Measurements from ENCODE around the gene ST13.
"Not testable (repeated sequence)": the region's sequence is repeated elsewhere in the genome, so short reads cannot be mapped to it uniquely, and the experiment has no call there.

ST13 gene

DNA sequence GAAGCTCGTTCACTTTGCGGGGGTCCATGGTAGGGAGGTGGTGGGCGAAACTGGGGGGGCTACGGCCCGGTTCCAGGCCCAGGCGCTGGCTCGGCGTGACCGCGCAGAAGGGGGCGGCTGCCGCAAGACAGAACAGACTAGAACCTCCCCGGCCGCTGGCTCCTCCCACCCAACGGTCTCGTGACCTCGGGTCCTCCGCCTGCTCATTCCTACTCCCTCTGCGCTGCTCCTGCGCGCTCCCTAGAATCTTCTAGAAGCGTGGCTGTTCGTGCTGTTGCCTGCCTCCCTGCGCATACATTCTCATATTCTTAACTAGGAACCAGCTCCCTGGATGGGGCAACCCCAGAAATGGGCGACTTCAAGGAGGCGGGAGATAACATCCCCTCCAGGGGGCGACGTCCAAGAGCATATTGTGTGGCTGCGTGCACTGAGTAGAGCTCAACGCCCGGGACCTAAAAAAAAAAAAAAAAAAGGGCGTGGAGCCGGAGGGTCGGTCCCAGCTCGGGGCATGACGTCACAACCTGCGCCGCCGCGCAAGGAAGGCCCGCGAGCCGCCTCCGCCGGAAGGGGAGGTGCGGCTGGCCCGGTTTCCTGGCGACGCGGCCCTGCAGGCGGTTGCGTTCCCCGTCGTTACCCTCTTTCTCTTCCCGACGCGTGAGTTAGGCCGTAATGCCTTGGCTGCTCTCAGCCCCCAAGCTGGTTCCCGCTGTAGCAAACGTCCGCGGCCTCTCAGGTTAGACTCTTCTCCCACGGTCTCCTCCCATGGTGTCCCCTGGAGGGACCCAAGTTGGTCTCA lies at the start of gene ST13, which contains the start of gene XPNPEP3:
ST13 (minus strand) TSS at position 127 of the 796 bp plus-strand sequence; CDS start at position 28, 99 bp downstream.
XPNPEP3 (plus strand) TSS at position 636 of the 796 bp plus-strand sequence; CDS start at position 670, 34 bp downstream.
- DNase-seq (ENCODE audit: low spot score), result peak; percentile 97

DNA sequence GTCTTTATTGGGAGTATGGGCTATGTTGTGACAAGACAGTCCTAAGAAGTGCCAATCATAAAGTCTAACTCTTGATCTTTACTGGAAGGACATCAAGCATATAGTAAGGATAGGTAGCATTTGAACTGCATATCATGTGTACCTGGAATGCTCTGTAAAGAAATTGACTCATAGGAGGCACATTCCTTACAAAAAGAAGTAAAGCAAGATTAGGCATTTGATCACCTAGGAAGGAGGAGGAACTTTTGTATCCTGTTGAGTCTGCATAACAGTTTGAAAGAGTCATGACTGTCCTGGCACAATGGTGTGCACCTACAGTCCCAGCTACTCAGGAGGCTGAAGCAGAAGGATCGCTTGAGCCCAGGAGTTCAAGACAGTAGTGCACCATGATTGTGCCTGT lies 47.7 kb upstream of the ST13 start:
- DNase-seq (ENCODE audit: low spot score), result no peak

DNA sequence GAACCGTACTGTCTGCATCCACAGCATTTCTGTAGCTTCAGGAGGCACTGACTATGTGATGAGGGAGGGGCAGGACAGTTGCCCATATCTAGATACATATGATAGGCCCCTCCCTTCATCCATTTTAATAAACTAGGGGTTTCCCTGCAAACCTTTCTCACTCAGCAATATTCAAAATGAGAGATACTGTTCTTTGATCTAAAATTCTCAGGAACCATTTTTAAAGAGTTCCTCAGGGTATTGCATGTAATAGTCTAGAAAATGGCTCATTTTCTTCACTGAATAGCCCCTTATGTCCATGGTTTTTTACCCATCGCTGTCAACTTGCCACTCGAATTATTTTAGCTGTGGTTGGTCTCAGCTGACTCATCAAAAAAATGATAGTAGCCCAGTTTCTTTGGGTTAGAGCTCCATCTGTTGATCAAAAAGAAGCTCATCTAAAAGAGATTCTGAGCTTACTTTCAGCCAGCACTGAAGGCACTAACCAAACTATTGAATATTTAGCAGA lies 42.5 kb upstream of the ST13 start:
- DNase-seq (ENCODE audit: low spot score), result peak; percentile 76

DNA sequence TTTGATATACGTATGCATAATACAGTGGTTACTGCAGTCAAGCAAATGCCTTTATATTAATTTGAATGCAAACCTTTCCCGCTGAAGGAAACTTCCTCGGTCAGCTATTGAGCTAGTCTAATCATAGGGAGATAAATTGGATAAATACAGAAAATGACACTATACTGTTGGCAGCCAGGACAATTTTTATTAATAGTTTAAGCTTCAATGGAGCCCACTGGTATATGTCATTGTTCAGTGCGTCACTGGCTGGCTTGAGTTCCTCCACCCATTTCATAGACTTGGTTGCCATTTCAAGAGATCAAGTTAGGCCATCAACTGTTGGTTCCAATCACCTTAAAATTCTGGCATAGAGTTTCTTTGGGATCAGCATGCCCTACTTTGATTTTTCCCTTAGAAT lies 38.0 kb upstream of the ST13 start:
- no peak for DNase-seq (ENCODE audit: low spot score)

DNA sequence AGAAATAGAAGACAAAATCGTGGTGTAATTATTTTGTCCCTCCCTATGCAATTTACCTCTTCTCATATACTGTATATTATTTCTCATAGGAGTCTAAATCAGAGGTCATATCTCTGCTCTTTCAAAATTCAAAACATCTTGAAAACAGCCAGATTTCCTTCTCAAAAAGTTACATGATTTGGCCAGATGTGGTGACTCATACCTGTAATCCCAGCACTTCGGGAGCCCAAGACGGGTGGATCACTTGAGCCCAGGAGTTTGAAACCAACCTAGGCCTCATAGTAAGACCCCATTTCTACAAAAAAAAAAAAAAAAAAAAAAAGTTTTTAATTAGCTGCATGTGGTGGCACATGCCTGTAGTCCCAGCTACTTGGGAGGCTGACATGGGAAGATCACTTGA lies 34.4 kb upstream of the ST13 start:
- DNase-seq (ENCODE audit: low spot score), result no peak

DNA sequence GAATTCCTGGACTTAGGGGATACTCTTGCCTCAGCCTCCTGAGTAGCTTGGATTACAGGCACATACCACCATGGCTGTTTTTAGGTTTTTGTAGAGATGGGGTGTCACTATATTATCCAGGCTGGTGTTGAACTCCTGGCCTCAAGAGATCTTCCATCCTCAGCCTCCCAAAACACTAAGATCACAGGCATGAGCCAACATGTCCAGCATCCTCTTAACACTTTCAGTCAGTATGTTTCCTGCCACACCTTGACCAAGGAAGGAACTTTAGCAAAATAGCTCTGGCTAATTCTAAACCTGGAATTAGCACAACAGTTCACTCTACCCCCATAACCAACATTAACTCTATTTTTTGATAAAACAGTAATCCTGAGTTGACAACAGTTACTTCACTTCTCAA lies 32.7 kb upstream of the ST13 start:
- no peak for DNase-seq (ENCODE audit: low spot score)

DNA sequence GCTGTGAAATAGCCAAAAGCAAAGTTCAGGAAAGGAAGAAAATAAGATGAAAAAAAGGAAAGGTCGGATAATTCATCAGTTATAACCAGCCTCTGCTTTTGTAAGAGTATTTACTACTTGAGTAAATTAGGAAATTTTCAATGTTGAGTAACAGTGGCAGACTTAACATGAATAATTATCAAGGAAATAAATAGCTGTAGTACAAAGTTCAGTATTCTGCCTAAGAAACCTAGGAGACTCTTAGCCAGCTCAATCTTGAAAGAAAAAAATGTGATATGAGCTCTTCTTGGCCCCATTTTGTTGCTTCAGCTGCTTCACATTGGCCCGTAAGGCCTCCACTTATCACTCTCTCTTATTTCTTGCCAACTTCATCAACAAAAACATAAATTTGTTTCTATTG lies 22.5 kb upstream of the ST13 start:
- no peak for DNase-seq (ENCODE audit: low spot score)

DNA sequence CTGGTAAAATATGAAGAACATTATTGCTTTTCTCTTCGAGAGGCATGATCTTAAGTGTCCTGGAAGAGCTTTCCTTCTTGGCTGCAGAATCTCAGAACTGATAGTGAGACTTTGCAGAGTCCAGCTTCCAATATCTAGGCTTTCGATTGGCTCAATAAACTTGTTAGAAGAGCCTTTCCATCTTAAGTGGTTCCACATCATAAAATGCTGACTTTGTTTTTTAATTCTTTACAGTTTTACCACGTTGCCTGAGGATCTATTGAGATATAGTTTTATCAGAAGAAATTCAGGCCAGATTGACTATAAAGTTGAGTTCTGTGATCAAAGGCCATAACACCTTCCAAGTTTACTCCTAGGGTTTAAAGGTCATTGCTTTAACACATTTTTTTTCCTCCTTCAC lies 21.0 kb upstream of the ST13 start:
- no peak for DNase-seq (ENCODE audit: low spot score)

DNA sequence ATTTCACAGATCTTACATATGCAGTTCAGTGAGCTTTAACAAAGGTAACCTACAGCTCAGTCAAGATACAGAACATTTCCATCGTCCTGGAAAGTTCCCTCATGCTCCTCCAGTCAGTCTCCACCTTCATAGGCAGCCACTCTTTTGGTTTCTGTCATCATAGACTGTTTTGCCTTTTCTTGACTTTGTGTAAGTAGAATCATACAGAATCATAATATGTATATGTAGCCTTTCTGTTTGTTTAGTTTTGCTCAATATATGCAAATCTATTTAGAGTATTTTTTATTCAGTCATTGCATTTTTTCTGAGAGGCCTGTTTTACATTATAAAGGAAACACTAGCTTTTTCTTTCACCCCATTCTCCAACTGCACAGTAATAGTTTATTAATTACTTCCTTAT lies 20.5 kb upstream of the ST13 start:
- no peak for DNase-seq (ENCODE audit: low spot score)

DNA sequence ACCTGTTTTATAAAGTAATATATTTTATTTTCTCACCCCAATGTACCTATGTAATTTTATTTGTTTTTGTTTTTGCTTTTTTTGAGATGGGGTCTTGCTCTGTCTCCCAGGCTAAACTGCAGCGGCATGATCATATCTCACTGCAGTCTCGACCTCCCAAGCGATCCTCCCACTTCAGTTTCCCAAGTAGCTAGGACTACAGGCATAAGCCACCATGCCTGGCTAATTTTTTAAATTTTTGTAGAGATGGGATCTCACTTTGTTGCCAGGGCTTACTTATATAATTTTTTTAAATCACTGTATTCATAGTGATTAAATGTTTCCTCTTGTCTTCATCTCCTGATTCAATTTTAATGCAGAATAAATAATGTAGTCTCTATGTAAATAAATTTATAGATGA lies 18.7 kb upstream of the ST13 start:
- no peak for DNase-seq (ENCODE audit: low spot score)

DNA sequence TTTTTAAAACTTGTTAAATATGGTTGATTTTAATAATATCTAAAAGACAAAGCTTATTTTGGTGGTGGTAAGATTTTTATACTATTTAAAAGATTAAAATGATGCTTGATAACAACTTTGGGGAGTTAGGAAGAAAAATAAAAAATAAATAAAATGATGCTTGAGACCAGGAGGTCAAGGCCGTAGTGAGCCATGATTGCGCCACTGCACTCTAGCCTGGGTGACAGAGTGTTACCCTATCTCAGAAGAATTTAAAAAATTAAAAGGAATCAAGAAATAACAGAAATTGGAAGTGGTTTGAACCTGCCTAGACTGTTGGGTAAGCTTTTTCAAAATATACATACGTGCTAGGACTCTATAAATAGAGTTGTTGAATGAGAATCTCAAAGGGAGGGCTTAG lies 17.6 kb upstream of the ST13 start:
- DNase-seq (ENCODE audit: low spot score), result no peak

DNA sequence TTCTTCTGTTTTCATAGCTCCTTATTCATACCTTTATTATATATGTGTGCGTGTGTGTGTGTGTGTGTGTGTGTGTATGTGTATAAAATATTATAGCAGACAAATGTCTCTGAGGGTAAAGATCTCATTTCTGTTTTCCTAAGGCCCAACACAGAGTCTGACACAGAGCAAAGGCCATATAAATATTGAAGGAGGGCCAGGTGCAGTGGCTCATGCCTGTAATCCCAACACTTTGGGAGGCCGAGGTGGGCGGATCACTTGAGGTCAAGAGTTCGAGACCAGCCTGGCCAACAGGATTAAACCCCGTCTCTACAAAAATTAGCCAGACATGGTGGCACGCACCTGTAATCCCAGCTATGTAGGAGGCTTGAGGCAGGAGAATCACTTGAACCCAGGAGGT lies 11.9 kb upstream of the ST13 start:
- DNase-seq (ENCODE audit: low spot score), result not testable (repeated sequence)

DNA sequence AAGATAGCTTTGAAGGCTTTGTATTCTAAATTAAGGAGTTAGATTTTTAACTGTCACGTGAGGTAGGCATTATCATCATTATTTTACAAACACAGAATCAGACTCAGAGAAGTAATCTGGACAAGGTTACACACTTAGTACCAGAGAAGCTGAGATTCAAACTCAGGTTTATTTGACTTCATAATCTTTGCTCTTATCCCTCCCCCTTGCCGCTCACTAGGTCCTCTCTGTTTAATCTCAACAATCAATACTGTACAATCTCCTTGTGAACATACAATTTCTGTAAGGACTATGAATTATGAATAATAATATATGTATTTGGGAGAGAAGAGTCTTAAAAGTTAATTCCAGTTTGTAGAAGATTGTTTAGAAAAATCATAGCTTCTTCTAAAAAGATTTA lies 10.7 kb upstream of the ST13 start:
- no peak for DNase-seq (ENCODE audit: low spot score)

DNA sequence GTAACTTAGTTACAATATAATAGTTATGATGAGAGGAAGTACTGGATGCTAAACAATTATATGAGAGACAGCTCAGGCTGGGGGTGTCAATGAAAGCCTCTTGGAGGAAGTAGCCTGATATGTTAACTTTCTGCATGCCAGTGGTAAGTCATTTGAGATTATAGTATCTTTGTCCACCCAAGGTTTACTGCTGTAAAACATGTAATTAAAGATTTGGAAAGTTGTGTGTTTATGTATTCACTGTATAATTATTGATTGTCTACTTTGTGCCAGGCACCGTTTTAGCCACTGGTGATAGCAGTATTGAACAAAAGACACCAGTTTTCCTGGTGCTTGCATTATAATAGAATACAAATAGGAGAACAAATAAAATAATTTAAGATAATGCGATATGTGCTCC lies 6.1 kb upstream of the ST13 start:
- no peak for DNase-seq (ENCODE audit: low spot score)

DNA sequence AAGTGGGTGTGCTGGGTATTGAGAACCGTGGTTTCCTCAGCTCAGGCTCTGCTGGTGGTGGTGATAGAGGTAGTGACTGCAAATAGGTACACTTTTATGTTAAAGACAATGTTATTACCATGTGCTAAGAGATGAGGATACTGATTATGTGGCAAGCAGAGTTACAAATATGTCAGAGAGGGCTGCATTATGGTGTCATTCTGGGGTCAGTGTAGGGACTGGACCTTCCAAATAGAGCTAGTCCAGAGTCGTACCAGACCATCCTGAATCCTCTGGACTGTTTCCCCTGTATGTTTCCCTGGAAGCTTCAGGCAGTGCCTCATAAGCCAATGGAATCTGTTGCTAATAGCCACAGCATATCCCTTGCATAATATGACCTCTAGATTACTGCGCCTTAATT lies 5.6 kb upstream of the ST13 start, which contains the start of gene DNAJB7:
DNAJB7 (minus strand) TSS at position 101 of the 400 bp plus-strand sequence. CDS start 119 bp downstream, outside the sequence.
- no peak for DNase-seq (ENCODE audit: low spot score)

DNA sequence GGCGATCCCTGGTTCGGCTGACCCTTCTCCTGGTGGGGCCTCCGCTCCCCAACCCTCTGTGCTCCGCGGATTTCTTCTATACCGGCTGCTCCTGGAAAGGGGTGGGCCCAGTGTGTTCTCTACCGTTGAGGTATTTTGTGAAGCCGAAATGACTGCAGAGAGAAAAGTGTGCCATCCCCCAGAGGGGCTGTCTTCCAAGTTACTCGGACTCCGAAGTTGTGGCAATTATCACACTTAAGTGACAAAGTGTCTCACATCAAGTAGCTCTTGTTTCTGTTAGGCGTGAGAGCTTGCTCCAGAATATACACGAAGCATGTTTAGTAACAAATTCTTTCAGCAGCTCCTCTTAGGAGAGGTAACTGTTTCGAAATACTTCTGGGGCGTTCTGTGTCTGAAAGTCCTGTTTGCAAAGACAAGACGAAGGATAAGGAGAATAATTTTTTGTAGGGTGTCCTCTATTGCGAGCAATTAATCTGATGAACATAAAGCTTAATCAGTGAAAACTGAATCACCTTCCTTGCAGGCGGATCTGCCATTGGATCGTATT lies 943 bp upstream of the ST13 start:
- DNase-seq (ENCODE audit: low spot score), result no peak

DNA sequence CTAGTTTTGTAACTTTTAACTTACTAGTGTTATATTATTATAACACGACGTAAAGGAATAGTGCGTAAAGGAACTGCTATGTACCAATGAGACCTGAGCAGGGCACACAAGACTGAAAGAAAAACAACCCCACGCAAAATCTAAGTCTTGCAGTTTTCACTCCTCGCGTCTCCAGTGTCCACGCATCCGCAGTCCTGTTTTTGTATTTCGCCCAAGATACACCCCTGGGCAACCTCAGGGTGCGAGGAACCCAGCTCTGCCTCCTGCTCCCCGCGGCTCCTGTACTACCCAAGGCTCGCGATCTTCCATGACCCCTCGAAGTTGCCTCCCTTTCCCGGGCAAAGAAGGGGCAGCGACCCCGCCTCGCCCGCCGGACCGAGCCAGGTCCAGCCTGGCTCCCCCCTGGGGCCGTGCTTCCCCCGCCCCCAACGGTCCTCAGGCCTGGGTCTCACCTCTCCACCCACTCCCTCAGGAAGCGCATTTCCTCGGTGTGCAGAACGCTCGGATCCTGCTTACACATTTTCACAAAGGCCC lies 393 bp downstream of the ST13 start:
- peak; percentile 17 for DNase-seq (ENCODE audit: low spot score)

DNA sequence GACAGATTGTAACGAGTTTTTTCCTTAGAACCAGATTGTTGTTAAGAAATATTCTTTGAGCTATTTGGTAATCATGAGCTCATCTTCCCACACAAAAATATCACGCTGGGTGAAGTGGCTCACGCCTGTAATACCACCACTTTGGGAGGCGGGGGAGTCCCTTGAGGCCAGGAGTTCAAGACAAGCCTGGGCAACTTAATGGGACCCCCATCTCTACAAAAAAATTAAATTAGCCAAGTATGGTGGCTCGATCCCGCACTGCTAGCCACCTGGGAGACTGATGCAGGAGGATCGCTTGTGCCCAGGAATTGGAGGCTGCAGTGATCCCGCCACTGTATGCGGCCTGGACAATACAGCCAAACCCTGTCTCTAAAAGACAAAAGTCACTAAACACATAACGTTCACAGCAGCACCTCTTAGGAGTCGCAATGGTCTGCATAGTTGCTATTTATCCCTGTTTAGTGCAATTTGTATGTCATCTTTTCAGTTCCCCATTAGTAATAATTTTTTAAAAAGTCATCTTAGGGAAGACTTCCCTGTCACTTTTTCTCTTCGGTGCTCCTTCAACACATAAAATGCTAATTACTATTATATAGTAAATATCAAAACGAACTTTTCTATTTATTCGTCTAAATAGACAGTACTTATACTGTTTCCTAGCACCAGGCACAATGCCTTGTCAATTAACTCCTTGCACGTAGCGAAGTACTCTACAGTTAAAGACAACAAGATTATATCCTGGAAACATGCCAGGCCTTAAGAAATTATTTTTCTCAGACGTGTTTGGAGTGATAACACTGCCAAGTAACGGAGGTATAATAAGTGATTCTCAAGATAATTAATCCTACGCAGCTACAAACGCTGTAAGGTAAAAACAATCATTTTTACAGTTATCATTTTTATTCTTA lies 1.1 kb downstream of the ST13 start:
- DNase-seq (ENCODE audit: low spot score), result peak; percentile 15

DNA sequence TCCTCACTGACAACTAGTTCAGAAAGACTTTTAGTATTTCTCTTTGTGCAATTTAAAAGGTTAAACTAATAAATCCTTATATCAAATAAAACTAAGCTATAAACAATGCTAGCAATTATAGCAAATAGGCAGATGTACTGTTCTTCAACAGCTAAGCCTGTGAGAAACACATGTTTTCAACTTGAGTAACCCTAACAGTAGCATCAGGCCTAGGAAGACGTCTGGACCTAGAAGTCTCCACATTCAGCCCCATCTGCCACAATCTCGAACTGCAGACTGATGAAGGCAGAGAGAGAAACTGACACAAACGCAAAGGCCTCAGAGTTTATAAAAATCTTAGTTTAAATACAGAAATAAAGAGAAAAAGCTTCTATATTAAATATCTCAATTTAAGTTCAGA lies 2.5 kb downstream of the ST13 start:
- DNase-seq (ENCODE audit: low spot score), result no peak

DNA sequence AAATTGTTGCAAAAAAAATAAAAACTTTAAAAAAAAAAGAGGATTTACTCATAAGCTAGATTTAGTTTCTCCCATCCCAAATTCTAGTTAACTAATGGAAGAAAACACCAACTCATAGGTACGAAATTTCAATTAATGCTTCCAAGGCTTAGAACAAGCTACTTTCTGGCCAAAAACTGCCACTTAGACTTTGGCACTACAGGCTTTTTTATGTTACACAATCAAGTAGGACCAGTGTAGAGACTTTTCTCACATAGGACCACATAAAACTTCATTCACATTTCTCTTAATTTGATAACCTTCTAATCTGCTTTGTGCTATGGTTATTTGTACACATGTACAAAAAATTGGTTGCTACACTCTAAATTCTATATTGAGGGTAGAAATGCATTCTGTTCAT lies 3.1 kb downstream of the ST13 start:
- no peak for DNase-seq (ENCODE audit: low spot score)

DNA sequence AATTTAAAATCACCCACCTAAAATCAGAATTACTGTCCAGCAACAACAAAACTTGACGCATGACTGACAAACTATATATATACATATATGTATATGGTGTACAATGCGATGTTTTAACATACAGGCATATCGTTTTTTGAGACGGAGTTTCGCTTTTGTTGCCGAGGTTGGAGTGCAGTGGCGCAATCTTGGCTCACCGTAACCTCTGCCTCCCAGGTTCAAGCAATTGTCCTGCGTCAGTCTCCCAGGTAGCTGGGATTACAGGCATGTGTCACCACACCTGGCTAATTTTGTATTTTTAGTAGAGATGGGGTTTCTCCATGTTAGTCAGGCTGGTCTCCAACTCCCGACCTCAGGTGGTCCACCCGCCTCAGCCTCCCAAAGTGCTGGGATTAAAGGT lies 10.6 kb downstream of the ST13 start:
- not testable (repeated sequence) for DNase-seq (ENCODE audit: low spot score)

DNA sequence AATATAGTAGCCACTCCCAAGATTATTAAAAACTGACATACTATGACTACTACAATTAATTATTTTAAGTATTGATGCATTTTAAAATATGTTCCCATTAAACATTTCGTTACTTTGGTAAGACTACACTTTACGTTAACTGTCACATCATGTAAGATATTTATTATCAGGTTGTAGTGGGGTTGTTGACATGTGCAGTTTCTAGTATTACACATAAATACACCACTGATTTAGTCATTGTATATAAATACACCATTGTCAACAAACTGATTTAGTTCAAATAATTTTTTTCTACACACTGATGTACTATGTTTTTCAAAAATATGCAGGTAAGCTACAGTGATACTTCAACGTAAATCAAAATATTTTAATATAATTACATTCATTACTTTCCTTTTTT lies 11.5 kb downstream of the ST13 start:
- DNase-seq (ENCODE audit: low spot score), result no peak
